ENCODE data around the gene METRN.

GRCh38 chr16:704047-704446, 10.9 kb upstream of the METRN start:
- no peak for TF ChIP-seq CTCF (IDR thresholded peaks at IDR 0.05)
- no peak for TF ChIP-seq POLR2A (IDR thresholded peaks at IDR 0.05)

Measured in adrenal gland (tissue), 5 donors.